ENCODE results near the gene RPL18A.

GRCh38 chr19:17909003-17909732, 49.5 kb downstream of the RPL18A start:
- TF ChIP-seq, protein P1, sequence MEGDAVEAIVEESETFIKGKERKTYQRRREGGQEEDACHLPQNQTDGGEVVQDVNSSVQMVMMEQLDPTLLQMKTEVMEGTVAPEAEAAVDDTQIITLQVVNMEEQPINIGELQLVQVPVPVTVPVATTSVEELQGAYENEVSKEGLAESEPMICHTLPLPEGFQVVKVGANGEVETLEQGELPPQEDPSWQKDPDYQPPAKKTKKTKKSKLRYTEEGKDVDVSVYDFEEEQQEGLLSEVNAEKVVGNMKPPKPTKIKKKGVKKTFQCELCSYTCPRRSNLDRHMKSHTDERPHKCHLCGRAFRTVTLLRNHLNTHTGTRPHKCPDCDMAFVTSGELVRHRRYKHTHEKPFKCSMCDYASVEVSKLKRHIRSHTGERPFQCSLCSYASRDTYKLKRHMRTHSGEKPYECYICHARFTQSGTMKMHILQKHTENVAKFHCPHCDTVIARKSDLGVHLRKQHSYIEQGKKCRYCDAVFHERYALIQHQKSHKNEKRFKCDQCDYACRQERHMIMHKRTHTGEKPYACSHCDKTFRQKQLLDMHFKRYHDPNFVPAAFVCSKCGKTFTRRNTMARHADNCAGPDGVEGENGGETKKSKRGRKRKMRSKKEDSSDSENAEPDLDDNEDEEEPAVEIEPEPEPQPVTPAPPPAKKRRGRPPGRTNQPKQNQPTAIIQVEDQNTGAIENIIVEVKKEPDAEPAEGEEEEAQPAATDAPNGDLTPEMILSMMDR (IDR thresholded peaks at IDR 0.05): no peak
- no peak for TF ChIP-seq EZH2 (IDR thresholded peaks at IDR 0.05; ENCODE audit: borderline replicate concordance, insufficient read depth, low read depth, low read length, poor library complexity, severe bottlenecking)

Data from B cell (primary cell).